Upper lobe of right lung (tissue), 1 donor: ENCODE measurements around the gene ELF3. TPM values are rescaled to one million over a fixed set of nuclear protein-coding genes. Genes with fewer than 3 reads are reported as not detected.
A peak's percentile ranks its signal among the peaks of the same experiment; 100 is the strongest.

Experiments
- ATAC-seq: fragments of 200-7000 bp; cut with Tn5 transposase; one replicate; pipeline ENCODE4 v1.9.1; 2020; ENCODE audit warnings: mild to moderate bottlenecking, moderate library complexity
- DNase-seq: peaks from one replicate; pipeline ENCODE4 v3.0.0-alpha.2; 2020
- H3K27ac ChIP-seq: fragments of 200-600 bp; one replicate; pipeline ENCODE4 v1.8.0; 2022
- H3K27me3 ChIP-seq: fragments of 200-600 bp; one replicate; pipeline ENCODE4 v1.8.0; 2022; ENCODE audit warnings: mild to moderate bottlenecking
- H3K36me3 ChIP-seq: fragments of 200-600 bp; one replicate; pipeline ENCODE4 v1.8.0; 2022
- H3K4me1 ChIP-seq: fragments of 200-600 bp; one replicate; pipeline ENCODE4 v1.8.0; 2022
- H3K4me3 ChIP-seq: fragments of 200-600 bp; one replicate; pipeline ENCODE4 v1.8.0; 2022; ENCODE audit warnings: mild to moderate bottlenecking
- H3K9me3 ChIP-seq: fragments of 200-600 bp; one replicate; pipeline ENCODE4 v1.8.0; 2022
- intact Hi-C: fragments of 100-400 bp; cut with DNase I; formaldehyde crosslinking; loops from one replicate; pipeline ENCODE4 v1.11.0; 2022
- total RNA-seq: library from RNA; stranded (reverse); fragmentation: NEBNext Ultra II Directional; extraction: Animal tissue kit (Norgen Biotek cat#: 25700); gene quantifications from one replicate; pipeline ENCODE4 v1.2.1, GENCODE V29; 2021
- TF ChIP-seq, protein P1 (sequence below): fragments of 200-600 bp; IDR thresholded peaks from one replicate; pipeline ENCODE4 v1.8.0; 2022; ENCODE audit warnings: antibody characterized with exemption
- donor health status: DM: no; HTN: yes; CAD: no; lungs with severe emphysema.

Gene ELF3
- total RNA-seq, 1 donor from 2014 or later: 62.9 TPM

- H3K36me3 ChIP-seq: peaks cover 19% of the 10 kb centered on the region
- H3K27me3 ChIP-seq: no peaks in the 10 kb centered on the region
- no peak overlapping the region for H3K27ac ChIP-seq
- intact Hi-C loops: loop anchor here (5.0 kb wide), 1 partner anchor 117 kb away; no protein-coding TSS in a partner anchor
- TF ChIP-seq, protein P1, sequence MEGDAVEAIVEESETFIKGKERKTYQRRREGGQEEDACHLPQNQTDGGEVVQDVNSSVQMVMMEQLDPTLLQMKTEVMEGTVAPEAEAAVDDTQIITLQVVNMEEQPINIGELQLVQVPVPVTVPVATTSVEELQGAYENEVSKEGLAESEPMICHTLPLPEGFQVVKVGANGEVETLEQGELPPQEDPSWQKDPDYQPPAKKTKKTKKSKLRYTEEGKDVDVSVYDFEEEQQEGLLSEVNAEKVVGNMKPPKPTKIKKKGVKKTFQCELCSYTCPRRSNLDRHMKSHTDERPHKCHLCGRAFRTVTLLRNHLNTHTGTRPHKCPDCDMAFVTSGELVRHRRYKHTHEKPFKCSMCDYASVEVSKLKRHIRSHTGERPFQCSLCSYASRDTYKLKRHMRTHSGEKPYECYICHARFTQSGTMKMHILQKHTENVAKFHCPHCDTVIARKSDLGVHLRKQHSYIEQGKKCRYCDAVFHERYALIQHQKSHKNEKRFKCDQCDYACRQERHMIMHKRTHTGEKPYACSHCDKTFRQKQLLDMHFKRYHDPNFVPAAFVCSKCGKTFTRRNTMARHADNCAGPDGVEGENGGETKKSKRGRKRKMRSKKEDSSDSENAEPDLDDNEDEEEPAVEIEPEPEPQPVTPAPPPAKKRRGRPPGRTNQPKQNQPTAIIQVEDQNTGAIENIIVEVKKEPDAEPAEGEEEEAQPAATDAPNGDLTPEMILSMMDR: no peak
- DNase-seq: no peak
- no peak overlapping the region for H3K4me3 ChIP-seq
- H3K9me3 ChIP-seq: no peaks in the 10 kb centered on the region
- no peak for ATAC-seq
- H3K4me1 ChIP-seq: no peaks in the 10 kb centered on the region
Measured at GRCh38 chr1:202014915-202015661, 4.7 kb downstream of the ELF3 start.

- no peak for ATAC-seq
- Histone ChIP-seq H3K4me1 (no peaks in the 10 kb centered on the region), H3K27ac (no peak overlapping the region), H3K9me3 (no peaks in the 10 kb centered on the region), H3K27me3 (no peaks in the 10 kb centered on the region), H3K4me3 (no peak overlapping the region), H3K36me3 (peaks cover 19% of the 10 kb centered on the region)
- DNase-seq: no peak
- intact Hi-C loops: no loop called here
- TF ChIP-seq, protein P1: no peak
Measured at GRCh38 chr1:202015662-202015937, 5.2 kb downstream of the ELF3 start.

- DNase-seq (no peak), ATAC-seq (no peak)
- H3K4me1 ChIP-seq: no peaks in the 10 kb centered on the region
- intact Hi-C loops: no loop called here
- TF ChIP-seq, protein P1: no peak
- H3K4me3 ChIP-seq: no peak overlapping the region
- H3K36me3 ChIP-seq: peaks cover 19% of the 10 kb centered on the region
- no peaks in the 10 kb centered on the region for H3K27me3 ChIP-seq
- H3K9me3 ChIP-seq: no peaks in the 10 kb centered on the region
- no peak overlapping the region for H3K27ac ChIP-seq
Measured at GRCh38 chr1:202016022-202016810, 5.8 kb downstream of the ELF3 start.

GRCh38 chr1:202016811-202017748 lies 6.7 kb downstream of the ELF3 start:
- ATAC-seq (no peak), DNase-seq (no peak)
- no peak overlapping the region for H3K4me3 ChIP-seq
- no peaks in the 10 kb centered on the region for H3K27me3 ChIP-seq
- H3K9me3 ChIP-seq: no peaks in the 10 kb centered on the region
- intact Hi-C loops: no loop called here
- TF ChIP-seq, protein P1: no peak
- H3K4me1 ChIP-seq: no peaks in the 10 kb centered on the region
- peaks cover 19% of the 10 kb centered on the region for H3K36me3 ChIP-seq
- peak overlapping the region; percentile 9 for H3K27ac ChIP-seq

GRCh38 chr1:202017749-202018467 lies 7.5 kb downstream of the ELF3 start:
- H3K9me3 ChIP-seq: no peaks in the 10 kb centered on the region
- intact Hi-C loops: no loop called here
- no peak overlapping the region for H3K4me3 ChIP-seq
- peaks cover 19% of the 10 kb centered on the region for H3K36me3 ChIP-seq
- TF ChIP-seq, protein P1: no peak
- peak overlapping the region; percentile 70 for H3K27ac ChIP-seq
- no peaks in the 10 kb centered on the region for H3K27me3 ChIP-seq
- peak; percentile 53 for ATAC-seq
- peak; percentile 81 for DNase-seq
- H3K4me1 ChIP-seq: no peaks in the 10 kb centered on the region
